Glutamatergic neuron (in vitro differentiated cells): ENCODE data around the gene ATP8B4. TPM values are rescaled to one million over a fixed set of nuclear protein-coding genes. Genes with fewer than 3 reads are reported as not detected.

ENCODE experiments used
- DNase-seq: peaks from one replicate; pipeline ENCODE4 v3.0.0; 2022
- H3K27ac Mint-ChIP-seq: one replicate; pipeline ENCODE4 v1.8.0; 2020; ENCODE audit warnings: mild to moderate bottlenecking, mixed read lengths, inconsistent platforms; ENCODE audit not compliant: unreplicated experiment
- H3K27me3 Mint-ChIP-seq: one replicate; pipeline ENCODE4 v1.8.0; 2020; ENCODE audit warnings: mild to moderate bottlenecking, moderate library complexity, mixed read lengths, inconsistent platforms; ENCODE audit not compliant: unreplicated experiment
- H3K36me3 Mint-ChIP-seq: one replicate; pipeline ENCODE4 v1.8.0; 2020; ENCODE audit warnings: mild to moderate bottlenecking, mixed read lengths, inconsistent platforms; ENCODE audit not compliant: unreplicated experiment
- H3K4me1 Mint-ChIP-seq: one replicate; pipeline ENCODE4 v1.8.0; 2020; ENCODE audit warnings: mild to moderate bottlenecking, low read depth, mixed read lengths, inconsistent platforms; ENCODE audit not compliant: unreplicated experiment
- H3K4me3 Mint-ChIP-seq: one replicate; pipeline ENCODE4 v1.8.0; 2020; ENCODE audit warnings: mild to moderate bottlenecking, mixed read lengths, inconsistent platforms; ENCODE audit not compliant: unreplicated experiment
- H3K9me3 Mint-ChIP-seq: one replicate; pipeline ENCODE4 v1.8.0; 2020; ENCODE audit warnings: mild to moderate bottlenecking, moderate library complexity, mixed read lengths, inconsistent platforms; ENCODE audit not compliant: unreplicated experiment
- CTCF ChIP-seq: fragments of 200-600 bp; sonication (generic); IDR thresholded peaks from one replicate; pipeline ENCODE4 v1.5.0; 2021; ENCODE audit not compliant: partially characterized antibody, unreplicated experiment
- total RNA-seq: library from RNA; stranded (reverse); fragmentation: NEBNext Ultra II Directional; extraction: Animal tissue kit (Norgen Biotek cat#: 25700); gene quantifications from one replicate; pipeline ENCODE4 v1.2.1, GENCODE V29; 2021; ENCODE audit not compliant: unreplicated experiment

Gene ATP8B4
- total RNA-seq, 1 donor from 2014 or later, result not detected

GRCh38 chr15:50059883-50060282 is 59.1 kb downstream of the ATP8B4 start:
- Mint-ChIP-seq H3K4me3 (no peak overlapping the region), H3K36me3 (peaks cover under 1% of the 10 kb centered on the region), H3K27ac (no peak overlapping the region), H3K27me3 (no peaks in the 10 kb centered on the region), H3K4me1 (no peaks in the 10 kb centered on the region), H3K9me3 (peaks cover 1% of the 10 kb centered on the region)
- DNase-seq, result no peak
- TF ChIP-seq CTCF, result no peak

GRCh38 chr15:50059203-50059772 is 59.7 kb downstream of the ATP8B4 start:
- H3K27me3 Mint-ChIP-seq, result no peaks in the 10 kb centered on the region
- DNase-seq, result no peak
- peaks cover 3% of the 10 kb centered on the region for H3K36me3 Mint-ChIP-seq
- no peaks in the 10 kb centered on the region for H3K4me1 Mint-ChIP-seq
- H3K4me3 Mint-ChIP-seq, result no peak overlapping the region
- no peak for TF ChIP-seq CTCF
- H3K9me3 Mint-ChIP-seq, result peaks cover 1% of the 10 kb centered on the region
- H3K27ac Mint-ChIP-seq, result no peak overlapping the region

GRCh38 chr15:50057905-50058639 is 61.0 kb downstream of the ATP8B4 start:
- H3K27me3 Mint-ChIP-seq, result no peaks in the 10 kb centered on the region
- no peaks in the 10 kb centered on the region for H3K4me1 Mint-ChIP-seq
- peaks cover 1% of the 10 kb centered on the region for H3K9me3 Mint-ChIP-seq
- TF ChIP-seq CTCF, result no peak
- no peak overlapping the region for H3K27ac Mint-ChIP-seq
- no peak for DNase-seq
- H3K36me3 Mint-ChIP-seq, result peaks cover 3% of the 10 kb centered on the region
- H3K4me3 Mint-ChIP-seq, result no peak overlapping the region

- no peak for TF ChIP-seq CTCF
- Mint-ChIP-seq H3K36me3 (peaks cover 3% of the 10 kb centered on the region), H3K4me1 (no peaks in the 10 kb centered on the region), H3K27me3 (no peaks in the 10 kb centered on the region), H3K4me3 (no peak overlapping the region), H3K27ac (no peak overlapping the region), H3K9me3 (peaks cover under 1% of the 10 kb centered on the region)
- DNase-seq, result no peak
Observed at GRCh38 chr15:50057196-50057595, 61.8 kb downstream of the ATP8B4 start.

GRCh38 chr15:50055750-50056157 is 63.3 kb downstream of the ATP8B4 start:
- Mint-ChIP-seq H3K9me3 (no peaks in the 10 kb centered on the region), H3K27me3 (no peaks in the 10 kb centered on the region), H3K4me1 (no peaks in the 10 kb centered on the region), H3K36me3 (peaks cover 3% of the 10 kb centered on the region), H3K27ac (no peak overlapping the region), H3K4me3 (no peak overlapping the region)
- TF ChIP-seq CTCF, result no peak
- DNase-seq, result no peak
